Measurements from ENCODE around the gene CACNA1C.

The CACNA1C gene

GRCh38 chr12:2403221-2403976 is 350.6 kb downstream of the CACNA1C start:
- DNase-seq: no peak

GRCh38 chr12:2405039-2405438 is 352.3 kb downstream of the CACNA1C start:
- DNase-seq: no peak

GRCh38 chr12:2406903-2407302 is 354.1 kb downstream of the CACNA1C start:
- no peak for DNase-seq

- DNase-seq: no peak
These were observed 355.5 kb downstream of the CACNA1C start for GRCh38 chr12:2408262-2408661.

GRCh38 chr12:2409656-2410265 is 357.0 kb downstream of the CACNA1C start:
- DNase-seq: no peak

- DNase-seq: no peak
These were observed 357.7 kb downstream of the CACNA1C start for GRCh38 chr12:2410496-2410895.

GRCh38 chr12:2411011-2411410 is 358.2 kb downstream of the CACNA1C start:
- DNase-seq: no peak

- DNase-seq: no peak
These were observed 359.0 kb downstream of the CACNA1C start for GRCh38 chr12:2411616-2412304.

- DNase-seq: no peak
These were observed 359.5 kb downstream of the CACNA1C start for GRCh38 chr12:2412305-2412643.

GRCh38 chr12:2413301-2413700 is 360.5 kb downstream of the CACNA1C start:
- no peak for DNase-seq

- no peak for DNase-seq
These were observed 361.4 kb downstream of the CACNA1C start for GRCh38 chr12:2413999-2414792.

- no peak for DNase-seq
These were observed 362.2 kb downstream of the CACNA1C start for GRCh38 chr12:2414810-2415567.

GRCh38 chr12:2415568-2415944 is 362.8 kb downstream of the CACNA1C start:
- no peak for DNase-seq

GRCh38 chr12:2416158-2416557 is 363.4 kb downstream of the CACNA1C start:
- DNase-seq: no peak

GRCh38 chr12:2417481-2418160 is 364.8 kb downstream of the CACNA1C start:
- DNase-seq: no peak

GRCh38 chr12:2418579-2418978 is 365.8 kb downstream of the CACNA1C start:
- no peak for DNase-seq

GRCh38 chr12:2422591-2422990 is 369.8 kb downstream of the CACNA1C start:
- no peak for DNase-seq

- no peak for DNase-seq
These were observed 376.2 kb downstream of the CACNA1C start for GRCh38 chr12:2429032-2429431.

- no peak for DNase-seq
These were observed 379.0 kb downstream of the CACNA1C start for GRCh38 chr12:2431810-2432209.

GRCh38 chr12:2432856-2433255 is 380.1 kb downstream of the CACNA1C start:
- peak; percentile 10 for DNase-seq

- DNase-seq: no peak
These were observed 382.7 kb downstream of the CACNA1C start for GRCh38 chr12:2435511-2435910.

All from NCI-H2171 (cell line).